ENCODE data around the gene PSD4. TPM values are rescaled to one million over a fixed set of nuclear protein-coding genes. Genes with fewer than 3 reads are reported as not detected.
A peak's percentile ranks its signal among the peaks of the same experiment; 100 is the strongest.

Gene PSD4
- total RNA-seq, 1 experiment from 2014 or later = 12.6 TPM

DNA sequence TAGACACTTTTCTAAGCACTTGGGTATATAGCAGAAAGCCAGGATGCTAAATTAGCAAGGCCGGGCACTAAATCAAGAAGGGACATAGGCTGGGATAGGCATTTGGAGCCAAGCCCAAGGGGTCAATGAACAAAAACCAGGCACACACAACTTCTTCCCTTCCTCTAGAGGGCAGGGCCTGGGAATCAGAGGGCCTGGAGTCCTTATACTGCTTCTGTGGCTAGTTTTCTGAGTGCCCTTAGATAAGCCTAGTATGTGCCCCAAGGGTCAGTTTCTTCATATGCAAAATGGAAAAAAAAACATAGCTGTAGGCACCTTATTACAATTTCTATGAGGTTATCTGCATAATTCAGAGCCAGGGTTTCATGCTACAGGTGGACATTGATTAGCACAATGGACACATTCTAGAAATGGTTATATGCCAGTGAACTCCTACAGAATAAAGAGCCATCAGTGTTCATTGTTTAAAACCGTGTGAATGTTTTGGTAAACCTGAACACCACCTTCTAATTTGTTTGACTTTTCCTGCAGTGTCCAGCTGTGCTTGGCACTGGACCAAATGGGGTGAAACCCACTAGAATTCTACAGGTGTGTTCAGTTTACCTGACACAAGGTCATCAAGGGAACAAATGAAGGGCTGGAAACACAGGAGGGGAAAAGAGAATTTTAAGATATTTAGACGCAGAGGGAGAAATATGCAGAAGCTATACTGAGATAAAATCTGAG is 55.4 kb downstream of the PSD4 start:
- no peaks in the 10 kb centered on the region for H3K27me3 ChIP-seq (ENCODE audit: insufficient read depth, low read length)
- H3K79me2 ChIP-seq (ENCODE audit: insufficient read depth, low read length) = no peaks in the 10 kb centered on the region
- H3K4me3 ChIP-seq (replicated peaks in 1 of 2; ENCODE audit: low read depth in 1 of 2, low read length in 2 of 2) = no peak overlapping the region
- TF ChIP-seq, protein P1, sequence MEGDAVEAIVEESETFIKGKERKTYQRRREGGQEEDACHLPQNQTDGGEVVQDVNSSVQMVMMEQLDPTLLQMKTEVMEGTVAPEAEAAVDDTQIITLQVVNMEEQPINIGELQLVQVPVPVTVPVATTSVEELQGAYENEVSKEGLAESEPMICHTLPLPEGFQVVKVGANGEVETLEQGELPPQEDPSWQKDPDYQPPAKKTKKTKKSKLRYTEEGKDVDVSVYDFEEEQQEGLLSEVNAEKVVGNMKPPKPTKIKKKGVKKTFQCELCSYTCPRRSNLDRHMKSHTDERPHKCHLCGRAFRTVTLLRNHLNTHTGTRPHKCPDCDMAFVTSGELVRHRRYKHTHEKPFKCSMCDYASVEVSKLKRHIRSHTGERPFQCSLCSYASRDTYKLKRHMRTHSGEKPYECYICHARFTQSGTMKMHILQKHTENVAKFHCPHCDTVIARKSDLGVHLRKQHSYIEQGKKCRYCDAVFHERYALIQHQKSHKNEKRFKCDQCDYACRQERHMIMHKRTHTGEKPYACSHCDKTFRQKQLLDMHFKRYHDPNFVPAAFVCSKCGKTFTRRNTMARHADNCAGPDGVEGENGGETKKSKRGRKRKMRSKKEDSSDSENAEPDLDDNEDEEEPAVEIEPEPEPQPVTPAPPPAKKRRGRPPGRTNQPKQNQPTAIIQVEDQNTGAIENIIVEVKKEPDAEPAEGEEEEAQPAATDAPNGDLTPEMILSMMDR (IDR thresholded peaks at IDR 0.05 in 2 of 3, conservative IDR thresholded peaks at IDR 0.05 in 1 of 3; ENCODE audit: borderline replicate concordance in 1 of 3, insufficient read depth in 1 of 3, low read depth in 2 of 3, low read length in 2 of 3) = peak in 1 of 3 experiments; percentile 21; a peak in 1 of 6 replicates
- TF ChIP-seq FOSL1 (IDR thresholded peaks at IDR 0.05; ENCODE audit: low read depth) = no peak
- RAD21 ChIA-PET (ENCODE audit: low non-redundant PET in 1 of 2, low total read pairs in 2 of 2, uncharacterized antibody in 2 of 2, unreplicated experiment in 2 of 2) = interaction anchor here in 1 of 2 experiments (0.6 kb wide), 1 partner anchor 9 kb away, joined by 3 read pairs; no protein-coding TSS in a partner anchor
- no peaks in the 10 kb centered on the region for H3K9me3 ChIP-seq (ENCODE audit: control insufficient read depth in 1 of 2, insufficient read depth in 1 of 2, low read depth in 1 of 2, low read length in 2 of 2)
- no peak for DNase-seq (ENCODE audit: low read depth, low spot score)
- intact Hi-C loops (cut with micrococcal nuclease) = no loop called here
- no peak overlapping the region for H2AFZ ChIP-seq (ENCODE audit: low read depth, low read length, poor library complexity, severe bottlenecking)
- POLR2A ChIA-PET = interaction anchor here (1.2 kb wide), 1 partner anchor 12 kb away, joined by 3 read pairs; no protein-coding TSS in a partner anchor
- no peak overlapping the region for H3K27ac ChIP-seq (ENCODE audit: low read depth, low read length)
- no peaks in the 10 kb centered on the region for H4K20me1 ChIP-seq (ENCODE audit: insufficient read depth)
- ATAC-seq = peak; percentile 52; the same call in 1 of the 2 replicates
- H3K36me3 ChIP-seq (ENCODE audit: control insufficient read depth in 1 of 2, insufficient read depth in 2 of 2, low read length in 2 of 2) = no peaks in the 10 kb centered on the region
- CTCF ChIA-PET = no interaction called here
- H3K9me2 ChIP-seq (ENCODE audit: insufficient read depth) = no peaks in the 10 kb centered on the region
- H3K9ac ChIP-seq (ENCODE audit: low read length) = no peak overlapping the region
- no TSS peak for BruUV-seq (replicated peaks)
- peaks cover 5 to 6% of the 10 kb centered on the region in 2 experiments; a peak in 3 of 4 replicates for H3K4me1 ChIP-seq (ENCODE audit: control insufficient read depth in 1 of 2, insufficient read depth in 2 of 2, low read length in 2 of 2)
- no peak overlapping the region for H3K4me2 ChIP-seq (ENCODE audit: low read length)

DNA sequence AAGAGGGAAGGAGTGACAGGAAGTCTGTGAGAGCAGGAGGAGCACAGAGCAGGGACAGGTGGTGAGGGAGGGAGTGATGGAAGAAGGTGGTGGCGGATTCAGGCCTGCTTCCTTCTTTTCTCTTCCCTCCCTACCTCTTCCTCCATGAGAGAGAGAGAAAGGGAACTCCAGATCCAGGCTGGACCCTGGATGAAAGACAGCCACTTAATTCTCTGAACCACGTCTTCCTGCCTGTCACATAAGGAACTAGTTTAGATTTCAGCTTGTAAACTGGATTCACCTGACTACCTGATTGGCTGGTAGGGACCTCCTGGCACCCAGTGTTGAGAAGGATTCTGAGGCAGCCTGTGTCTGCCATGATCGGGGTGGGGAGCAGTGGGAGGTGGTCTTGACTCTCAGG is 56.0 kb downstream of the PSD4 start:
- POLR2A ChIA-PET = interaction anchor here (1.2 kb wide), 1 partner anchor 11 kb away, joined by 3 read pairs; no protein-coding TSS in a partner anchor
- no peaks in the 10 kb centered on the region for H3K27me3 ChIP-seq (ENCODE audit: insufficient read depth, low read length)
- H3K4me3 ChIP-seq (replicated peaks in 1 of 2; ENCODE audit: low read depth in 1 of 2, low read length in 2 of 2) = no peak overlapping the region
- H3K9me2 ChIP-seq (ENCODE audit: insufficient read depth) = no peaks in the 10 kb centered on the region
- peaks cover 3% of the 10 kb centered on the region for H3K79me2 ChIP-seq (ENCODE audit: insufficient read depth, low read length)
- no peaks in the 10 kb centered on the region for H3K36me3 ChIP-seq (ENCODE audit: control insufficient read depth in 1 of 2, insufficient read depth in 2 of 2, low read length in 2 of 2)
- H2AFZ ChIP-seq (ENCODE audit: low read depth, low read length, poor library complexity, severe bottlenecking) = no peak overlapping the region
- RAD21 ChIA-PET (ENCODE audit: low non-redundant PET in 1 of 2, low total read pairs in 2 of 2, uncharacterized antibody in 2 of 2, unreplicated experiment in 2 of 2) = no interaction called here
- H3K4me1 ChIP-seq (ENCODE audit: control insufficient read depth in 1 of 2, insufficient read depth in 2 of 2, low read length in 2 of 2) = peaks cover 11 to 12% of the 10 kb centered on the region in 2 experiments; a peak in 3 of 4 replicates
- no peaks in the 10 kb centered on the region for H4K20me1 ChIP-seq (ENCODE audit: insufficient read depth)
- no peak overlapping the region for H3K27ac ChIP-seq (ENCODE audit: low read depth, low read length)
- no TSS peak for BruUV-seq (replicated peaks)
- intact Hi-C loops (cut with micrococcal nuclease) = no loop called here
- H3K4me2 ChIP-seq (ENCODE audit: low read length) = no peak overlapping the region
- ATAC-seq (no peak), DNase-seq (ENCODE audit: low read depth, low spot score) (no peak)
- H3K9ac ChIP-seq (ENCODE audit: low read length) = no peak overlapping the region
- CTCF ChIA-PET = no interaction called here
- H3K9me3 ChIP-seq (ENCODE audit: control insufficient read depth in 1 of 2, insufficient read depth in 1 of 2, low read depth in 1 of 2, low read length in 2 of 2) = no peaks in the 10 kb centered on the region
- TF ChIP-seq TCF7L2 (IDR thresholded peaks at IDR 0.05; ENCODE audit: borderline replicate concordance, extremely low read depth, insufficient read depth, insufficient read length) = no peak
- TF ChIP-seq, protein P1 (IDR thresholded peaks at IDR 0.05 in 2 of 3, conservative IDR thresholded peaks at IDR 0.05 in 1 of 3; ENCODE audit: borderline replicate concordance in 1 of 3, insufficient read depth in 1 of 3, low read depth in 2 of 3, low read length in 2 of 3) = no peak
- no peak for TF ChIP-seq SP1 (IDR thresholded peaks at IDR 0.05; ENCODE audit: low read depth)
- no peak for TF ChIP-seq CEBPB (IDR thresholded peaks at IDR 0.05; ENCODE audit: low read depth)
- TF ChIP-seq EZH2phosphoT487 (IDR thresholded peaks at IDR 0.05; ENCODE audit: borderline replicate concordance) = no peak
- TF ChIP-seq ATF3 (IDR thresholded peaks at IDR 0.05) = no peak
- TF ChIP-seq, protein P2, sequence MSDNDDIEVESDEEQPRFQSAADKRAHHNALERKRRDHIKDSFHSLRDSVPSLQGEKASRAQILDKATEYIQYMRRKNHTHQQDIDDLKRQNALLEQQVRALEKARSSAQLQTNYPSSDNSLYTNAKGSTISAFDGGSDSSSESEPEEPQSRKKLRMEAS (IDR thresholded peaks at IDR 0.05) = no peak
- TF ChIP-seq CBX3 (IDR thresholded peaks at IDR 0.05; ENCODE audit: low read depth) = no peak
- no peak for TF ChIP-seq ELF1 (IDR thresholded peaks at IDR 0.05; ENCODE audit: borderline replicate concordance, low read depth)

Data from HCT116 (cell line).